22Rv1 (cell line): ENCODE data around the gene AQP1.

Experiments used
- ZFX ChIP-seq: fragments of 450-650 bp; IDR thresholded peaks from 2 replicates; pipeline ENCODE4 v1.6.1; 2017; ENCODE audit warnings: antibody characterized with exemption, borderline replicate concordance
- TF ChIP-seq, protein P1 (sequence below): fragments of 450-650 bp; IDR thresholded peaks from 2 replicates; pipeline ENCODE4 v1.5.1; 2017; ENCODE audit warnings: mild to moderate bottlenecking

DNA sequence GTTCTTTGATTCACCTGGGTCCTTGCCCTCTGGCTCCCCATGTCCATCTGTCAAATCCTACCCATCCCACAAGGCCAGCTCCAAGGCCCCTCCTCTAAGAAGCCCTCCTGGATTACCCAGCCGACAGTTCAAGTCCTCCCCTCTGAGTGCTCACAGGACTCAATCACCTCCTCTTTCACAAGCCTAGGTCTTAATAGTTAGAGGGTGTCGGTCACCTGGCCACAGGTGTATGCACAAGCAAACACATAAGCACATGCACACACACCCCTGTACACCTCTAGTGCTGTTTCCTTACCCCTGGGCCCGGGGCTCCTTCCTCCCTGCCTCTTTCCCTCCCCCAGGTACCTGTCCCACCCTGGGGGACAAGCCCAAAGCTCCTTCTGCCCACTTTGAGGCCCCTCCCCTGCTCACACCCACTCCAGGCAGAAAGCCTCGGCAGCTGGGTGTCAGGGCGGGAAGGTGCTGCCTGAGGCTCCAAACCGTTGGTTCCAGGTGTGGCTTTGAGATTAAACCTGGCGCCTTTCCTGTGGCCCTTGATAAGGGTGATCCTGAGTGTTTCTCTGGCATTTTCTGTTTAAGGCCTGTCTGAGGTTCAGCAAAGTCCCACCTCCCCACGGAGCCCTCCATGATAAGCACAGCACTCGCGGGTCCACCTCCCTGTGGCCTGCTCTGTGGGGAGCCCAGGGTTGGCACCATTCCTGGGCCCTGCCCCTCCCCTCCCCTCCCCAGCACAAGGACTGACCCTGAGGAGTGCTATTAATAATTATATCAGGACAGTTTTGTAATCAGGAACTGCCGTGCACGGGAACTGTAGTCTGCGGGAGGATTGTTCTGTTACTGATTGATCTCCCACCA is 14.6 kb upstream of the AQP1 start:
- TF ChIP-seq, protein P1, sequence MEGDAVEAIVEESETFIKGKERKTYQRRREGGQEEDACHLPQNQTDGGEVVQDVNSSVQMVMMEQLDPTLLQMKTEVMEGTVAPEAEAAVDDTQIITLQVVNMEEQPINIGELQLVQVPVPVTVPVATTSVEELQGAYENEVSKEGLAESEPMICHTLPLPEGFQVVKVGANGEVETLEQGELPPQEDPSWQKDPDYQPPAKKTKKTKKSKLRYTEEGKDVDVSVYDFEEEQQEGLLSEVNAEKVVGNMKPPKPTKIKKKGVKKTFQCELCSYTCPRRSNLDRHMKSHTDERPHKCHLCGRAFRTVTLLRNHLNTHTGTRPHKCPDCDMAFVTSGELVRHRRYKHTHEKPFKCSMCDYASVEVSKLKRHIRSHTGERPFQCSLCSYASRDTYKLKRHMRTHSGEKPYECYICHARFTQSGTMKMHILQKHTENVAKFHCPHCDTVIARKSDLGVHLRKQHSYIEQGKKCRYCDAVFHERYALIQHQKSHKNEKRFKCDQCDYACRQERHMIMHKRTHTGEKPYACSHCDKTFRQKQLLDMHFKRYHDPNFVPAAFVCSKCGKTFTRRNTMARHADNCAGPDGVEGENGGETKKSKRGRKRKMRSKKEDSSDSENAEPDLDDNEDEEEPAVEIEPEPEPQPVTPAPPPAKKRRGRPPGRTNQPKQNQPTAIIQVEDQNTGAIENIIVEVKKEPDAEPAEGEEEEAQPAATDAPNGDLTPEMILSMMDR = no peak
- no peak for TF ChIP-seq ZFX
